ENCODE data around the gene C4A.

DNA sequence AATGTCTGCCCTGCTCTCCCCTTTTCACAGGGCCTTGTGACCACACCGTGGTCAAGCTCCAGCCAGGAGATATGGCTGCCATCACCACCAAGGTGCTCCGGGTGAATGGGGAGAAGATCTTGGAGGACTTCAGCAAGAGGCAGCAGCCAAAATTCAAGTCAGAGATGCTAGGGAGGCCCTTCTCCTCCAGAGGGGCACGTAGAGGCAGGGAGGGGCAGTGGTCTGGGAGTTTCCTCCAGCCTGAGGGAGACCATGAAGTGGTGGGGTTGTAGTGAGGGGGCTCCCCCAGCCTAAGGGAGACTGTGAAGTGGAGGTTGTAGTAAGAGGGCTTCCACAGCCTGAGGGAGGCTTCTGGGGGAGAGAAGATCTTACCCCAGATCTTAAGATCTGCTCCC is 13.9 kb upstream of the C4A start:
- TF ChIP-seq ARNTL (CRISPR knock-in tag; IDR thresholded peaks at IDR 0.05; ENCODE audit: borderline replicate concordance, low read depth) (no peak), SNAI2 (CRISPR knock-in tag; IDR thresholded peaks at IDR 0.05) (no peak), ZNF70 (CRISPR knock-in tag; IDR thresholded peaks at IDR 0.05) (no peak), ZNF8 (CRISPR knock-in tag; IDR thresholded peaks at IDR 0.05) (no peak), ZC3H10 (CRISPR knock-in tag; IDR thresholded peaks at IDR 0.05) (no peak), ZNF565 (CRISPR knock-in tag; conservative IDR thresholded peaks at IDR 0.05; ENCODE audit: low read depth) (no peak)
- TF ChIP-seq, protein P1, sequence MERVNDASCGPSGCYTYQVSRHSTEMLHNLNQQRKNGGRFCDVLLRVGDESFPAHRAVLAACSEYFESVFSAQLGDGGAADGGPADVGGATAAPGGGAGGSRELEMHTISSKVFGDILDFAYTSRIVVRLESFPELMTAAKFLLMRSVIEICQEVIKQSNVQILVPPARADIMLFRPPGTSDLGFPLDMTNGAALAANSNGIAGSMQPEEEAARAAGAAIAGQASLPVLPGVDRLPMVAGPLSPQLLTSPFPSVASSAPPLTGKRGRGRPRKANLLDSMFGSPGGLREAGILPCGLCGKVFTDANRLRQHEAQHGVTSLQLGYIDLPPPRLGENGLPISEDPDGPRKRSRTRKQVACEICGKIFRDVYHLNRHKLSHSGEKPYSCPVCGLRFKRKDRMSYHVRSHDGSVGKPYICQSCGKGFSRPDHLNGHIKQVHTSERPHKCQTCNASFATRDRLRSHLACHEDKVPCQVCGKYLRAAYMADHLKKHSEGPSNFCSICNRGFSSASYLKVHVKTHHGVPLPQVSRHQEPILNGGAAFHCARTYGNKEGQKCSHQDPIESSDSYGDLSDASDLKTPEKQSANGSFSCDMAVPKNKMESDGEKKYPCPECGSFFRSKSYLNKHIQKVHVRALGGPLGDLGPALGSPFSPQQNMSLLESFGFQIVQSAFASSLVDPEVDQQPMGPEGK (CRISPR knock-in tag; IDR thresholded peaks at IDR 0.05; ENCODE audit: borderline replicate concordance): no peak
